IMR-90 (cell line): ENCODE results near the gene NNMT. TPM values are rescaled to one million over a fixed set of nuclear protein-coding genes. Genes with fewer than 3 reads are reported as not detected.

Experiments used
- ATAC-seq: fragments of 200-7000 bp; cut with Tn5 transposase; 2 replicates; pipeline ENCODE4 v1.9.1; 2020; ENCODE audit warnings: low read depth, mild to moderate bottlenecking, moderate library complexity
- BruUV-seq: library from RNA; stranded (reverse); fragments of 400-500 nt; replicated peaks from 2 replicates; lab custom pipeline; 2021; lab: Mats Ljungman, UMichigan
- CTCF ChIA-PET: fragments of 300-600 bp; formaldehyde crosslinking; extraction: SDS; loops from one replicate; lab custom pipeline; 2021; ENCODE audit warnings: antibody characterized with exemption; lab: Yijun Ruan, JAX
- POLR2A ChIA-PET: fragments of 300-600 bp; sonication (Branson Sonifier 250); formaldehyde crosslinking; loops from one replicate; lab custom pipeline; 2022; ENCODE audit warnings: antibody characterized with exemption; ENCODE audit not compliant: unreplicated experiment; lab: Charles Lee
- DNase-seq: peaks from one replicate; pipeline ENCODE4 v3.0.0; 2013
- H2AFZ ChIP-seq: replicated peaks from 2 replicates; pipeline ENCODE3; 2013; ENCODE audit warnings: low read length, mild to moderate bottlenecking; ENCODE audit not compliant: poor library complexity
- H2AK5ac ChIP-seq: 2 replicates; pipeline ENCODE4 v1.6.1; 2013; ENCODE audit warnings: low read depth, low read length, inconsistent platforms
- H2AK9ac ChIP-seq: replicated peaks from 2 replicates; pipeline ENCODE3; 2013; ENCODE audit warnings: mild to moderate bottlenecking, low read depth, low read length, moderate library complexity; ENCODE audit not compliant: poor library complexity
- H2BK120ac ChIP-seq: 2 replicates; pipeline ENCODE4 v1.6.1; 2013; ENCODE audit warnings: low read depth, low read length, inconsistent platforms
- H2BK15ac ChIP-seq: 3 replicates; pipeline ENCODE4 v1.6.1; 2013; ENCODE audit warnings: low read depth, low read length, inconsistent platforms
- H2BK20ac ChIP-seq: 2 replicates; pipeline ENCODE4 v1.6.1; 2013; ENCODE audit warnings: low read depth, mild to moderate bottlenecking, inconsistent platforms, low read length, moderate library complexity
- H2BK5ac ChIP-seq: 2 replicates; pipeline ENCODE4 v1.6.1; 2013; ENCODE audit warnings: mild to moderate bottlenecking, low read depth, low read length, inconsistent platforms; ENCODE audit not compliant: poor library complexity, severe bottlenecking
- H3K14ac ChIP-seq: replicated peaks from 2 replicates; pipeline ENCODE4 v1.6.1; 2013; ENCODE audit warnings: low read depth, low read length, inconsistent platforms
- H3K18ac ChIP-seq: 2 replicates; pipeline ENCODE4 v1.6.1; 2013; ENCODE audit warnings: low read depth, low read length, control low read depth
- H3K23ac ChIP-seq: 2 replicates; pipeline ENCODE4 v1.6.1; 2013; ENCODE audit warnings: low read depth, low read length, inconsistent platforms
- H3K27ac ChIP-seq: 2 replicates; pipeline ENCODE4 v1.5.1; 2013; ENCODE audit warnings: mild to moderate bottlenecking, control low read depth, low read length; ENCODE audit not compliant: insufficient read depth
- H3K27me3 ChIP-seq: 2 replicates; pipeline ENCODE4 v1.6.1; 2013; ENCODE audit warnings: low read length; ENCODE audit not compliant: control insufficient read depth, insufficient read depth
- H3K36me3 ChIP-seq: 2 replicates; pipeline ENCODE4 v1.6.1; 2013; ENCODE audit warnings: low read length, mixed read lengths; ENCODE audit not compliant: control insufficient read depth, insufficient read depth
- H3K4ac ChIP-seq: 2 replicates; pipeline ENCODE4 v1.6.1; 2013; ENCODE audit warnings: low read depth, low read length, inconsistent platforms
- H3K4me1 ChIP-seq: 2 replicates; pipeline ENCODE4 v1.6.1; 2013; ENCODE audit warnings: low read length, mixed read lengths; ENCODE audit not compliant: control insufficient read depth, insufficient read depth
- H3K4me2 ChIP-seq: 2 replicates; pipeline ENCODE4 v1.6.1; 2013; ENCODE audit warnings: low read depth, mild to moderate bottlenecking, control low read depth, low read length, moderate library complexity
- H3K4me3 ChIP-seq: 2 replicates; pipeline ENCODE4 v1.5.1; 2013; ENCODE audit warnings: low read depth, mild to moderate bottlenecking, control low read depth, low read length, moderate library complexity; ENCODE audit not compliant: insufficient read depth
- H3K56ac ChIP-seq: 2 replicates; pipeline ENCODE4 v1.6.1; 2013; ENCODE audit warnings: low read length, inconsistent platforms; ENCODE audit not compliant: insufficient read depth; ENCODE audit errors: extremely low read depth
- H3K79me1 ChIP-seq, 2 experiments: 2 replicates each; pipeline ENCODE4 v1.6.1; 2013; ENCODE audit warnings: low read length in 2 of 2, inconsistent platforms in 1 of 2, low read depth in 1 of 2
- H3K9ac ChIP-seq: 2 replicates; pipeline ENCODE4 v1.6.1; 2013; ENCODE audit warnings: low read depth, low read length, control low read depth
- H3K9me1 ChIP-seq: 2 replicates; pipeline ENCODE4 v1.6.1; 2013; ENCODE audit warnings: low read length, inconsistent platforms; ENCODE audit not compliant: insufficient read depth
- H3K9me3 ChIP-seq: 2 replicates; pipeline ENCODE4 v1.6.1; 2013; ENCODE audit warnings: low read length; ENCODE audit not compliant: control insufficient read depth, insufficient read depth
- H4K20me1 ChIP-seq: 2 replicates; pipeline ENCODE4 v1.6.1; 2013; ENCODE audit warnings: low read length, inconsistent platforms; ENCODE audit not compliant: insufficient read depth
- H4K5ac ChIP-seq: 2 replicates; pipeline ENCODE4 v1.6.1; 2013; ENCODE audit warnings: mild to moderate bottlenecking, low read depth, low read length, control low read depth
- H4K8ac ChIP-seq, 2 experiments: 2 replicates each; pipeline ENCODE4 v1.6.1; 2013; ENCODE audit warnings: low read depth in 2 of 2, low read length in 2 of 2, control low read depth in 1 of 2, inconsistent platforms in 1 of 2
- H4K91ac ChIP-seq: 2 replicates; pipeline ENCODE4 v1.6.1; 2013; ENCODE audit warnings: low read depth, low read length, inconsistent platforms; ENCODE audit not compliant: insufficient read depth
- BHLHE40 ChIP-seq: fragments of 150-350 bp; IDR thresholded peaks from 2 replicates; pipeline ENCODE4 v1.6.1; 2016; ENCODE audit warnings: mild to moderate bottlenecking, low read depth, low read length
- CEBPB ChIP-seq: IDR thresholded peaks from 2 replicates; pipeline ENCODE4 v1.6.1; 2012; ENCODE audit warnings: low read depth, low read length, improper control_type of control experiment
- CHD1 ChIP-seq: IDR thresholded peaks from 2 replicates; pipeline ENCODE4 v1.6.1; 2012; ENCODE audit warnings: low read depth, low read length, improper control_type of control experiment
- FOS ChIP-seq: fragments of 150-350 bp; IDR thresholded peaks from 2 replicates; pipeline ENCODE4 v1.6.1; 2016; ENCODE audit warnings: low read depth, low read length
- MAFK ChIP-seq: IDR thresholded peaks from 2 replicates; pipeline ENCODE4 v1.6.1; 2012; ENCODE audit warnings: low read depth, low read length, improper control_type of control experiment
- MAZ ChIP-seq: IDR thresholded peaks from 2 replicates; pipeline ENCODE4 v1.6.1; 2012; ENCODE audit warnings: low read depth, mild to moderate bottlenecking, low read length, improper control_type of control experiment, moderate library complexity, borderline replicate concordance
- MXI1 ChIP-seq: IDR thresholded peaks from 2 replicates; pipeline ENCODE4 v1.6.1; 2012; ENCODE audit warnings: low read depth, mild to moderate bottlenecking, low read length, moderate library complexity, borderline replicate concordance
- NFE2L2 ChIP-seq: fragments of 150-350 bp; IDR thresholded peaks from 2 replicates; pipeline ENCODE4 v1.6.1; 2016; ENCODE audit warnings: low read depth, mild to moderate bottlenecking, low read length
- POLR2A ChIP-seq: IDR thresholded peaks from 2 replicates; pipeline ENCODE4 v1.6.1; 2012; ENCODE audit warnings: mild to moderate bottlenecking, low read depth, low read length
- RAD21 ChIP-seq: IDR thresholded peaks from 2 replicates; pipeline ENCODE4 v1.6.1; 2012; ENCODE audit warnings: low read length, improper control_type of control experiment
- RCOR1 ChIP-seq: IDR thresholded peaks from 2 replicates; pipeline ENCODE4 v1.6.1; 2012; ENCODE audit warnings: mild to moderate bottlenecking, low read length, improper control_type of control experiment; ENCODE audit not compliant: insufficient replicate concordance
- RFX5 ChIP-seq: IDR thresholded peaks from 2 replicates; pipeline ENCODE4 v1.8.0; 2012; ENCODE audit warnings: low read depth, mild to moderate bottlenecking, low read length, moderate library complexity
- SMC3 ChIP-seq: fragments of 150-350 bp; IDR thresholded peaks from 2 replicates; pipeline ENCODE4 v1.6.1; 2016; ENCODE audit warnings: low read depth, mild to moderate bottlenecking, antibody characterized with exemption, low read length, moderate library complexity
- WGBS, 2 experiments: methylation state at CpG; one replicate each; pipeline versions ENCODE4 v1.1.5 to v1.1.7; 2013; ENCODE audit warnings: missing lambda C conversion rate in 2 of 2; ENCODE audit not compliant: insufficient read length in 1 of 2; ENCODE audit errors: extremely low coverage in 2 of 2; 5-methylcytosine and 5-hydroxymethylcytosine counted together
- dilution Hi-C: fragments of 300-500 bp; cut with HindIII; formaldehyde crosslinking; loops from one replicate; pipeline ENCODE4 v1.14.3; 2018; ENCODE audit warnings: low sequenced_read_pairs; ENCODE audit not compliant: unreplicated experiment
- in situ Hi-C: fragments of 300-500 bp; cut with MboI; formaldehyde crosslinking; loops from 3 replicates; pipeline ENCODE4 v1.14.3; 2019; ENCODE audit warnings: low sequenced_read_pairs, inconsistent platforms, mixed read lengths
- intact Hi-C: fragments of 100-400 bp; cut with micrococcal nuclease; formaldehyde crosslinking; loops from 2 replicates; pipeline ENCODE4 v1.10.0; 2022
- polyA plus RNA-seq, 3 experiments: library from polyadenylated mRNA; depleted of rRNA; stranded (reverse); fragments of >200 nt; gene quantifications; 2 replicates each; pipeline ENCODE4 v1.2.3, GENCODE V29; 2012; ENCODE audit warnings: low replicate concordance in 1 of 3
- total RNA-seq: library from RNA; depleted of rRNA; stranded (reverse); fragments of >200 nt; gene quantifications from 2 replicates; pipeline ENCODE4 v1.2.3, GENCODE V29; 2012
- TF ChIP-seq, protein P1 (sequence below): conservative IDR thresholded peaks from 2 replicates; pipeline ENCODE4 v1.5.1; 2012; ENCODE audit warnings: mild to moderate bottlenecking, low read depth, low read length, improper control_type of control experiment
- TF ChIP-seq, protein P2 (sequence below): fragments of 150-350 bp; IDR thresholded peaks from 2 replicates; pipeline ENCODE4 v1.6.1; 2016; ENCODE audit warnings: low read depth, mild to moderate bottlenecking, low read length, moderate library complexity, borderline replicate concordance
- TF ChIP-seq, protein P3 (sequence below): fragments of 150-350 bp; IDR thresholded peaks from 2 replicates; pipeline ENCODE4 v1.6.1; 2017; ENCODE audit warnings: mild to moderate bottlenecking, antibody characterized with exemption, low read length, low read depth

The NNMT gene
- total and polyA plus RNA-seq, 2 of the 4 experiments (the other 2 are of a cell fraction): 79.7 to 108 TPM

DNA sequence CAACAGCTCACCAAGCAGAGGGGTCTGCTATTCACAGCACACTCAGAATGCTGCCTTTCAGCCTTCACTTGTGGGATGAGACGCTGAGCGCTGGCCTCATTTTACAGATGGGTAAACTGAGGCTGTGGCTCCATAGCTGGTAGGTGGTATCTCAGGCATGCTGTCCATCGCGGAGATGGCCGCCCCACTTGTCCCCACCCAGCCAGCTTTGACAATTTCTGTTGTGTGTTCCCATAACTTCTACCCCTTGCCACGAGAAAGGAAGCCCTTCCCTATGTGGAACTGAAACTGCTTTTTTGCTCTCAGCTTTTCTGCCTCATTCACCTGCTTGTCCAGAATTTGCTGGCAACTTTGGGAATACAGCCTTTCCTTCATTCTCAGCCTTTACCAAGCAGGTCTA lies 36.1 kb upstream of the NNMT start:
- H3K79me1 ChIP-seq: no peaks in the 10 kb centered on the region
- dilution Hi-C loops: no loop called here
- no peak overlapping the region for H3K14ac ChIP-seq
- H4K5ac ChIP-seq: no peak overlapping the region
- peaks cover 47% of the 10 kb centered on the region for H3K27me3 ChIP-seq
- no peak overlapping the region for H3K18ac ChIP-seq
- ATAC-seq (no peak), DNase-seq (no peak)
- no TSS peak for BruUV-seq
- H4K20me1 ChIP-seq: no peaks in the 10 kb centered on the region
- POLR2A ChIA-PET: no interaction called here
- no peaks in the 10 kb centered on the region for H3K9me3 ChIP-seq
- CTCF ChIA-PET: interaction anchor here (0.9 to 4.5 kb wide), 9 partner anchors 8 to 523 kb away, joined by 3 to 43 read pairs (median 4); no protein-coding TSS in a partner anchor
- H4K8ac ChIP-seq: no peak overlapping the region
- 56% methylated on average over 2 of the region's 6 CpGs; no CpG with 5 or more reads in 1 of the 2 experiments for WGBS, 2 experiments
- no peak overlapping the region for H3K56ac ChIP-seq
- in situ Hi-C loops: loop anchor here (5.0 kb wide), 2 partner anchors 223 to 363 kb away; no protein-coding TSS in a partner anchor
- H2BK5ac ChIP-seq: no peak overlapping the region
- H3K4ac ChIP-seq: no peak overlapping the region
- H2BK15ac ChIP-seq: no peak overlapping the region
- TF ChIP-seq RAD21: no peak
- TF ChIP-seq, protein P1, sequence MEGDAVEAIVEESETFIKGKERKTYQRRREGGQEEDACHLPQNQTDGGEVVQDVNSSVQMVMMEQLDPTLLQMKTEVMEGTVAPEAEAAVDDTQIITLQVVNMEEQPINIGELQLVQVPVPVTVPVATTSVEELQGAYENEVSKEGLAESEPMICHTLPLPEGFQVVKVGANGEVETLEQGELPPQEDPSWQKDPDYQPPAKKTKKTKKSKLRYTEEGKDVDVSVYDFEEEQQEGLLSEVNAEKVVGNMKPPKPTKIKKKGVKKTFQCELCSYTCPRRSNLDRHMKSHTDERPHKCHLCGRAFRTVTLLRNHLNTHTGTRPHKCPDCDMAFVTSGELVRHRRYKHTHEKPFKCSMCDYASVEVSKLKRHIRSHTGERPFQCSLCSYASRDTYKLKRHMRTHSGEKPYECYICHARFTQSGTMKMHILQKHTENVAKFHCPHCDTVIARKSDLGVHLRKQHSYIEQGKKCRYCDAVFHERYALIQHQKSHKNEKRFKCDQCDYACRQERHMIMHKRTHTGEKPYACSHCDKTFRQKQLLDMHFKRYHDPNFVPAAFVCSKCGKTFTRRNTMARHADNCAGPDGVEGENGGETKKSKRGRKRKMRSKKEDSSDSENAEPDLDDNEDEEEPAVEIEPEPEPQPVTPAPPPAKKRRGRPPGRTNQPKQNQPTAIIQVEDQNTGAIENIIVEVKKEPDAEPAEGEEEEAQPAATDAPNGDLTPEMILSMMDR: no peak
- no peak for TF ChIP-seq CEBPB
- TF ChIP-seq, protein P2, sequence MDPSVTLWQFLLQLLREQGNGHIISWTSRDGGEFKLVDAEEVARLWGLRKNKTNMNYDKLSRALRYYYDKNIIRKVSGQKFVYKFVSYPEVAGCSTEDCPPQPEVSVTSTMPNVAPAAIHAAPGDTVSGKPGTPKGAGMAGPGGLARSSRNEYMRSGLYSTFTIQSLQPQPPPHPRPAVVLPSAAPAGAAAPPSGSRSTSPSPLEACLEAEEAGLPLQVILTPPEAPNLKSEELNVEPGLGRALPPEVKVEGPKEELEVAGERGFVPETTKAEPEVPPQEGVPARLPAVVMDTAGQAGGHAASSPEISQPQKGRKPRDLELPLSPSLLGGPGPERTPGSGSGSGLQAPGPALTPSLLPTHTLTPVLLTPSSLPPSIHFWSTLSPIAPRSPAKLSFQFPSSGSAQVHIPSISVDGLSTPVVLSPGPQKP: no peak
- TF ChIP-seq RCOR1: no peak
- TF ChIP-seq BHLHE40: no peak
- no peak for TF ChIP-seq POLR2A
- no peak for TF ChIP-seq FOS
- no peak for TF ChIP-seq MXI1
- TF ChIP-seq SMC3: no peak
- TF ChIP-seq, protein P3, sequence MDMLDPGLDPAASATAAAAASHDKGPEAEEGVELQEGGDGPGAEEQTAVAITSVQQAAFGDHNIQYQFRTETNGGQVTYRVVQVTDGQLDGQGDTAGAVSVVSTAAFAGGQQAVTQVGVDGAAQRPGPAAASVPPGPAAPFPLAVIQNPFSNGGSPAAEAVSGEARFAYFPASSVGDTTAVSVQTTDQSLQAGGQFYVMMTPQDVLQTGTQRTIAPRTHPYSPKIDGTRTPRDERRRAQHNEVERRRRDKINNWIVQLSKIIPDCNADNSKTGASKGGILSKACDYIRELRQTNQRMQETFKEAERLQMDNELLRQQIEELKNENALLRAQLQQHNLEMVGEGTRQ: no peak
- no peak for TF ChIP-seq MAZ
- TF ChIP-seq RFX5: no peak
- no peak for TF ChIP-seq CHD1
- TF ChIP-seq MAFK: no peak
- TF ChIP-seq NFE2L2: no peak
- no peak overlapping the region for H3K27ac ChIP-seq
- no peaks in the 10 kb centered on the region for H3K4me1 ChIP-seq
- no peak overlapping the region for H2AK9ac ChIP-seq
- no peak overlapping the region for H3K4me2 ChIP-seq
- H2AFZ ChIP-seq: no peak overlapping the region
- no peaks in the 10 kb centered on the region for H3K9me1 ChIP-seq
- H3K9ac ChIP-seq: no peak overlapping the region
- H2BK20ac ChIP-seq: no peak overlapping the region
- H3K23ac ChIP-seq: no peak overlapping the region
- intact Hi-C loops: loop anchor here (5.0 kb wide), 2 partner anchors 98 to 953 kb away; no protein-coding TSS in a partner anchor
- no peaks in the 10 kb centered on the region for H3K36me3 ChIP-seq
- no peak overlapping the region for H3K4me3 ChIP-seq
- H2AK5ac ChIP-seq: no peak overlapping the region
- H2BK120ac ChIP-seq: no peak overlapping the region
- no peak overlapping the region for H4K91ac ChIP-seq
